ENCODE data around the gene NOM1.

The NOM1 gene

DNA sequence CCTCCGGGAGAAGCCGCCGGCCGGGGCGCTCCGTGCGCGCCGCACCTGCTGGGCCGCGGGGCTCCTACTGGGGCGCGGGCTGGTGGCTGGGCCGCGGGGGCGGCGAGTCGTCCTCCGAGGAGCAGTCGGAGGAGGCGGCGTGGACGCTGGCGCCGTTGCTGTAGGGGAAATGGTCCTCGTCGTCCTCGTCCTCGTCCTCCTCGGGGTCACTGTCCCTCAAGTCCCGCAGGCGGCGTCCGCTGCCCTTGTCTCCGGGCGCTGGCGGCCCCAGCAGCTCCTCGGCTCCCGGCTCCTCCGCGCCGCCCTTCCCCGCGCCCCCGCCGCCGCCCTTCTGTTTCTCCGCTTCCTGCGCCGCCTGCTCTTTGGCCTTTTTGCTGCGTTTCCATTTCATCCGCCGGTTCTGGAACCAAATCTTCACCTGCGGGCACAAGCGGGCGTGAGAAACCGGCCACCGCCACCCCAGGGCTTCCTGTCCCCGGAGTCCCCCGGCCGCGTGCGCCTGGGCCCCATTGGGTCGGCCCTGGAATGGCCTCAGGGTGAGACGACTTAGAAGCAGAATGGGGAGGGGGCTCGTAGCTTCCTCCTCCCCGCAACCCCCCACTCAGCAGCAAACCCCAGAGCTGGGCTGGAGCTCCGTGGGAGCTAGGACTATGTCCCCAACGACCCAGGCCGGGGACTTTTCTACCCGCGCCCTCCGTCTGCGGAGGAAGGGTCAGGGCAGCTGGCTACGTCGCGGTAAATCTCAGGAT is 56.1 kb downstream of the NOM1 start:
- DNase-seq (ENCODE audit: low read depth in 2 of 2), result no peak

DNA sequence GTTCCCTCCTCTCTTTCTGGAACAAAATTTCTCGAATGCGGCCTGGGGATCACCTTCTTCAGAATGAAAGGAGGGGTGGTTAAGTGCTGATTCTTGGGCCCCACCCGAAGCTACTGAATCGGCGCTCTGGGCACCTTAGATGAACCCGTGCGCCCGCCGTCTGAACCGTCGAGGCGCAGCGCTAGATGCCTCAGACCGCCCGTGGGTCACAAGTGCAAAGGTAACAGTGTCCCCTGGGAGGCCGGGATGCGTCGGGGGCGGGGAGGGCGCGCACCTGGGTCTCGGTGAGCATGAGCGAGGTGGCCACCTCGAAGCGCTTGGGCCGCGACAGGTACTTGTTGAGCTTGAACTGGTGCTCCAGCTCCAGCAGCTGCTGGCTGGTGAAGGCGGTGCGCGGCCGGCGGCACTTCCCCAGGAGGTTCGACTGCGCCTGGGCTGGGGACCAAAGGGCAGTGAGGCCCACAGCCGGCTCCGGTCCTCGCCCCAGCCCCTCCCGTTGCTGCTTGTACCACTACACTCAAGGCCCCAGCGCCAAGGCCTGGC is 56.8 kb downstream of the NOM1 start:
- no peak for DNase-seq (ENCODE audit: low read depth in 2 of 2)

DNA sequence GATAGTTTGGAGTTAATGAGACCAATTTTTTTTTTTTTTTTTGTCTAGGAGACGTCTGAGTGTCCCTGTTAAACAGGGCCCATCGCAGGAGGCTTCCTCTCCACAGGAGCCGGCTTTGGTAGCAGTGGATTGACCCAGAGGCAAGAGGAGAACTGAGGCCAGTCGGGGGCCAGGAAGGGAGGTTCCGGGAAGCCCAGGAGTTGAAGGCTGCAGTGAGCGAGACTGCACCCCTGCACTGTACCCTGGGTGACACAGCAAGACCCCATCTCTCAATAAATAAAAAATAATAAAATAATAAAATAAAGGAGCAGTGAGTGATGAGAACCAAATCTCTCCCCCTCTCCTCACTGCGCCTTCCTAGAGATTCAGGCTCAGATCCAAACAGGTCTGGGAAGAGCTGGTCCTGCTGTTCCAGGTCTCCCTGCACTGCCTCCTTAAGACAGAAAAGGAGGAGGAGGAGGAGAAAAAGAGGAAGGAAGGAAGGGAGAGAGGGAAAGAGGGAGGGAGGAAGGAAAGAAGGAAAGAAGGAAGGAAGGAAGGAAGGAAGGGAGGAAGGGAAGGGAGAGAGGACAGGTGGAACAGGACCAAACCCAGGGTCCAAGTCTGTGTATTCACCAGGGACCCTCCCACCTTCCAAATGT is 57.4 kb downstream of the NOM1 start:
- no peak for DNase-seq (ENCODE audit: low read depth in 2 of 2)

DNA sequence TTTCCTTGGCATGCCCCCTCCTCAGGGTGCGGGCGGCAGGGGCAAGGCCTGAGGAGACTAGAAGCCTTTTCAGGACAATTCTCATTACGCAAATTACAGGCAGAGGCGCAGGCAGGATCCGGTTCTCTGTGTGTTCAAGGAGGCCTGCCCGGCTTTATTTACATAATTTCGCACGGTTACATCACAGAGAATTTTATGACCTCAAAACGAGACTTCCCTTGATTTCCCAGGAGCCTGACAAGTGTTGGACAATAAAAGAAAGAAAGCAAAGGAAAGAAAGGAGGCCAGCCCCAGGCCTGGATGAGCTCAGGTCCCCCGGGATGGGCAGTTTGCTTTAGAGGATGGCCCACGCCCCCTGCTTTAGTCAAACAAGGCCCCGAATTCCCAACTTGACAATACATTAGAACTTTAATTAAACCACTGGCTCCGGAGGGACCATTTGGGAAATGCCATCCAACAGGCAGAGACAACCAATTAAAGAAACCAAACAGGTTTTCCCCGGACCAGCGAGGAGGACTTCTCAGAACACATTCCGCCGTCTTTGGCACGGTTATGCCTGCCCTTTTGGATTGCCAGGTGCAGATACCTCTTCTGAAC is 58.1 kb downstream of the NOM1 start:
- DNase-seq (ENCODE audit: low read depth in 2 of 2), result no peak

DNA sequence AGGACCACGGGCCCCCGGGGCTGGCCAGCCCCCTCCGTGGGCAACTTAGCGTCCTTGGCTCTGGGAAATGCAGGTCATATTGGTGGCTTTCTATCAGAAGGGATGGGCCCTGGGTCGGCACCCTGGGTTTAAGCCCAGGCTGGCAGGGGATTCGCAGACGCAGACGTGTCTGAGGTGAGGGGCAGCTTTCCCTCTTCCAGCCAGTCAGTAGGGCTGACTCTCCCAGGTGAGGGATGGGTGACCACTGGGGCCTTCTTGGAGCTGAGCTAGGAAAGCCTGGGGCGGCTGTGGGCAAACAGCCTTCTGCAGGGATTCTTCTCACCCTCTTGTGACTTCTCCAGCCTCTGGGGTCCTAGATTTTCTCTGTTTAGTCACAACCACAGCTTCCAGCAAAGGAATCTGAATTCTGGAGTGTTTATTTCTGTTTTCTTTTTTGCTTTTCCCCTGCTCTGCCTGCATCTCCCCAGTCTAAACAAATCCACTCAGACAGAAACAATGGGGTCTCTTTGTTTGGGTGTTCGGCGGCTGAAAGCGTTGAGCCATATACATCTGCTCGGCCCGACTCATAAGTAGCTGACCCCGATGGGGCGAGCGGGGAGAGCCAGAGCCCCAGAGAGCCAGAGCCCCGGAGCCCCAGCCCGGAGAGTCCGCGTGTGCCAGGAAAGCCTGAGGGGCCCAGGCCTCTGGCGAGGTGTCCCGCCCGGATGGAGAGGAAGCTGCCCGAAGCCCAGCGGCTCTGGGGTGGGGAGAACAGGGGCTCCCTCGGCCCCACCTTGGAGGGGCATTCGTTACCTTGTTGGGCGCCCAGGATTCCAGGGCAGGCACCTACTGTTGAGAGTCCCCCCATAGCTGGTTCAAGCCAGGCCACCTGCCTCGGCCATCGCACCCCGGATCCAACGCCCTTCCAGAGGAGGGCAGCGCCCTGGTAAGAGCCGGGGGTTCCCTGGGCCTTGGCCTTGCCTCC is 59.0 kb downstream of the NOM1 start:
- DNase-seq (ENCODE audit: low read depth in 2 of 2), result no peak

DNA sequence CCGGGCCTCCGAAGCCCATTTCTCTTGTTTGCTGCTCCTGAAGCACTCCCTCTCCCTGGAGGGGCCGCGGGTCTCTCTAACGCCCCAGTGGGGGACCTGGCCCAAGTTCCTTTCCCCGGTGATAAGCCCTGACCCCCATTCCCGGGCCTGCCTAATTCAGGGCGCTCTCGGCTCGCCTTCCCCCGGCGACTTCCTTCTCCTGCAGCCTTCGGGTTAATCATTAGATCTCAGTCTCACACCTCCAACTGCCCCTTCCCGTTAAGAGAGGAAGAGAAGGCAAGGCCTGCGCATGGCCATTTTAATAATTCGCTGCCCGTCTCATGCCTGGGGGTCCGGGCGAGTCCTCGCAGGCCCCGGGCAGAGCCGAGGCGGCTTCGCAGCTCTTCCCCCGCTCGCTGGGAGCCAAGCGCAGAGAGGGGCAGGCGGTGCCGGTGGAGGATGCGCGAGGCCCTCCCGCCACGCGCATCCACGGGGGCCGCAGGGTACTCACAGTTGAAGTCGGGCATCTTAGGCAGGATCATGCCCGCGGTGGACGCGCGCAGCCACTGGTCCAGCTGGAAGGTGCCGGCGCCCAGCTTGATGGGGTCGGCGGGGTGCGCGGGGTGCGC is 59.8 kb downstream of the NOM1 start:
- no peak for DNase-seq (ENCODE audit: low read depth in 2 of 2)

DNA sequence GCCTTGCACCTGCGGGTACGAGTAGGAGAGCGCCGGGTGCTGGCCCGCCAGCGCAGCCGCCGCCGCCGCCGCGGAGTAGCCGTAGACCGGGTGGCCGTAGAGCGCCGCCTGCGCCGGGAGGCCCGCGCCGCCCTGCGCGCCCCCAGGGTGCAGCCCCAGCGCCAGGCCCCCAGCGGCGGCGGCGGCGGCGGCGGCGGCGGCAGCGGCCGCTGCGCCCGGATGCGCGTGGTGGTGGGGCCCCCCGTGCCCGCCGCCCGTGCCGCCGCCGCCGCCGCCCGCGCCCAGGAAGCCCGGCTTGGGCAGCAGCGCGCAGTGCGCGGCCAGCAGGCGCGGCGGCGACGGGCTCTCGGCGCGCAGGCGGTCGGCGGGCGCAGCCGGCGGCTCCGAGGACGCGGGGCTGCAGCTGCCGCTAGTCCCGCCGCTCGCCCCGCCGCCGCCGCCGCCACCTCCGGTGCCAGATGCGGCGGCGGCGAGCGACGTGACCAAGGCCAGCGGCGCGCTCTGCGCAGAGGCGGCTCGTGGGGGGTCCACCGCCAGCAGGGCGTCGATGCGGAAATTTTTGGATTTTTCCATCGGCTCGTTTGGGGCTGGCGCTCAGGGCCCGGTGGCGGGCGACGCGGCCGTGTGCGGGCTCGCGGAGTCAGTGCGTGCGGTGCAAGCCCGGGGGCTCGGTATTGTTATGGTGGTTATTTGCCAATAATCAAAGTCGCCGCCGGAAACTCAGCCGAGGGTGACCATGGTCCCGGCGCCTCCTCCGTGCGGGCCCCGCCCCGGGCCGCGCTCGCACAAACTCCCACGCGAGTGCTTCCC is 60.5 kb downstream of the NOM1 start:
- no peak for DNase-seq (ENCODE audit: low read depth in 2 of 2)

DNA sequence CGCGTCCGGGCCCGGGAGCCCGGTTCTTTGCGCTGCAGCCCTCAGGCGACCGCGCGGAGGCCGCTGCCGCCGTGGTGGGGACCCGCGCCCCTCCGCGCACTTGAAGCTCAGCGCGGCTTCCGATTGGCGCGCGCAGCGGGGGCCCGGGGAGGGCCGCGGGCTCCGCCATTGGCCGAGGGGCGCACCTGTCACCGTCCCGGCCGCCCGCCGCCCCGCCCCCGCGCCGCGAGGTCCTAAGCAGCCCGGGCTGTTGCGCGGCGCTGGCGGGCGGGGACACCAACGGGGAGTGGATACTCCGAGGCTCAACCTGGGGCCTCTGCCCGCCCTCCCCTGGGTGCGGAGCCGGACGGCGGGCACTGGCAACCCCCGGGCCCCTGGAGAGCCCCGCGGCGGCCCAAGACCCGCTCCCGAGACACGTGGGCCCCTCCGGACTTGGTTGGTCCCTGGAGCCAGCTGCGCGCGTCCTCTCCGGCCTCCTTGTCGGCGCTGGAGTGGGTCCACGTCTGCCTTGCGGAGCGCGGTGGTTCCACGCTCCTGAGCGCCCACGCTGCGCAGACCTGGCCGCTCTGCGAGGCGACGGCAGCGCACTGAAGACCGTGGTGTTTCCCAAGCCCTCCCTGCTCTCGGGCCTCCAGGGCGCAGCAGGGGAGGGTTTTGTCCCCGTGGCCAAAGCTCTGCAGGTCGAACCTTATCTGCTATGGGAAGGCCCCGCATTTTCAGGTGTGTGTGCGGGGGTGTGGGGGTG is 61.2 kb downstream of the NOM1 start, which contains the start of gene MNX1:
TSS of gene MNX1 (minus strand) at position 76 of the 745 bp plus-strand sequence. CDS start 313 bp downstream, outside the sequence.
- peak in 1 of 2 experiments; percentile 38 for DNase-seq (ENCODE audit: low read depth in 2 of 2)

DNA sequence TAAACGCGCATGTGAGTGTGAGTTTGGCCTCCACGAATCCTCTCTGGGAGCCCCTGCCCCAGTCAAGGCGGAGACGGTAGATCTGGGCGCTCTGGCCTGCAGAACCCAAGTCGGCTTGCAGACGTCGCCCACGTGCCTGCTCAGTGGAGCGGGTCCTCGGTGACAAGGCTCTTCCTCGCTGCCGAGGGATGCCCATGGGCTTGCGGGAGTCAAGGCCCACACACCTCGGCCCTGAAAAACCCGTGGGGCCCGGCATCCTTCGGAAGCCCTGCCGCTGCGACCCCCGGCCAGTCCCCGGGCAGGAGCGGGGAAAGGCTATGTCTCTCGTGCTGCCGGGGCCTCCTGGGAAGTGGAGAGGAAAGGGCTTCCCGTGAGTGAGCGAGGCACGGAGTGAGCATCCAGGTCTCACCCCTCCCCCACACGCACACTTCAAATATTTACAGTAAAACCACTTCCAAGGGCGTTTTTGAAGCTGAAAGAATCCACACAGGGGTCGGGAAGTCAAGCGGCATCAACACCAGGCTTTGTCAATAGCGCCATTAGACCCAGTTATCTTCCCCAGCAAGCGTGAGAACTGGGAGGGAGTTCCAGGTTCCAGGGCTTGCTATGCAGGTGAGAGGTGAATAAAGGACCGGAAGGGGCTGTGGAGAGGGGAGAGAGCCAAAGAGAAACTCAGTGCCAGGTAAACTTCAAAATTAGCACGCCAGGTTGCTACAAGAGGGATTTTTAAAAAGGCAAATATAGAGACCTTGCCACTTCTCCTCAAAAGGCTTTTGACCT is 62.0 kb downstream of the NOM1 start:
- no peak for DNase-seq (ENCODE audit: low read depth in 2 of 2)

DNA sequence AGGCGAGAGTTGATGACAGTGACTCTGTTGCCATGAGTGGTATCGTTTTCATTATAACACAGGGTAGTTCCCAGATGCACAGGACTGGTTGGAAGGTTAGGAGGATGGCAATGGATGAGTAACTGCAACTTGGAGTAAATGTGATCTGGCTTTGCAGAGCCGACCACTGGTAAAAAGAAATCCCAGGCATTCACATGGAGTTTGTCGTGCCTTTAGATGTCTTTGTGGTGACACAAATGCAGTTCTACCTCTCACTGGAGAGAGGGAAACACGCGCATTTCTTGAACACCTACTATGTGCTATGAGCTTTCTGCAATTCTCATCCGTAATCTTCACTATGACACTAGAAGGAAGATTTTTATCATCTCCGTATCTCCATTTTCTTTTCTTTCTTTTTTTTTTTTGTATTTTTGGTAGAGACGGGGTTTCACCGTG is 62.6 kb downstream of the NOM1 start:
- DNase-seq (ENCODE audit: low read depth in 2 of 2), result no peak

DNA sequence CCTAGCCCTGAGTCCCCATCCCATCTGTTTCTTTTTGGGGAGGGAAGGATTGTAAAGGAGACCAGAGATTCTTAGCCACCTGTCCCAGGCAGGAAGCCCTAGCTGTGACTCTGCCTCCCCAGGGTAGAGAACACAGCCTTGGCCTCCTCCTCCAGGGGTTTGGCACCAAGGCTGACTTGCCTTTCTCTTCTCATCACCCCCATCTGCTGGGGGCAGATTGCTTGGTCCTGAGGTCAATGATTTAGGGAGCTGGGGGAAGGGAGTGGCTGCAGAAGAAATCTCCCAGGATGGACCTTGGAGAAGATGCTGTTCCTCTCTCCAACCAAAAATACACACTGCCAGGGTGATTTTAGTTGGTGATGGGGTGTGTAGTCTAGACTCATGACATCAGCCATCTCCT is 63.6 kb downstream of the NOM1 start:
- DNase-seq (ENCODE audit: low read depth in 2 of 2), result no peak

DNA sequence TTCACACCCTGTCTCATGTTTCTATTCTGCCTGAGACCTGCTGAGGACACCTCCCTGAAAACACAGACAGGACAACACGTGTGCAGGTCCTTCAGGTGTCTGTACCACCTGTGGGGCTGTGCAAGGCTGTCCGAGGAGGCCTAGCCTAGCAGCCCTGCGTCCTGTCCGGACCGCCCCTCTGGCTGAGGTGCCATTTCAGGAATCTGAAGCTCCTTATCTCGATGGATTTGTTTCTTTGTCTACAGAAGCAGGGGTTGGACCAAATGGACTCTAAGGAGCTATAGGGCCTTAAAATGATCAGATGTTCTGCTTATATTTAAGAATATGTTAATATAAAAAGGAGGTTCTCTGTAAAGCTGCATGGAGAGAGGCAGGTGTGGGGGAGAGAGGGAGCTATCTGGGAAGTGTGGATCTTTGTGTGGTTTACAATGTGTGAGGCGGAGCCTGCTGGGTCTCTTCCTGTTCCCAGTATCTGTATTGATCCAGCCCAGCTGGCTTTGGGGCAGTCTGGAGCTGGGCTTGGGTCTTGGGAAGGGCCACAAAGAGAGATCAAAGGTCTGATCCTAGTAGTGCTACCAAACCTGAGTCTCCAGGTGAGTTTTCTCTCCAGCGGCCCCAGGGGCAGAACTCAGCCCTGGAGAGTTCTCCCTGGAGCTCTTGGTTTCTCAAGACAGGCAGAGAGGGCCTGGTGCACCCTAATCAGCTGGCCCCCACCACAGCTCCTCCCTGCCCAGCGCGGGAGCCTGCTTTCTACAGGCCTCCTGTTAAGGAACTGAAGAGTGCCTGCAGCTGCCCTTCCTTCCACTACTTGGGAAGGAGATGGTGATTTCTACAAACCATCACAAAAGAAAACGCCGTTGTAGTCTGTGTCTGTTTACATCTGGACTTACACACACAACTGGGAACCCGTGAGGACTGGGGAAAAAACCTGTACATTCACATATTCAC is 64.4 kb downstream of the NOM1 start:
- no peak for DNase-seq (ENCODE audit: low read depth in 2 of 2)

DNA sequence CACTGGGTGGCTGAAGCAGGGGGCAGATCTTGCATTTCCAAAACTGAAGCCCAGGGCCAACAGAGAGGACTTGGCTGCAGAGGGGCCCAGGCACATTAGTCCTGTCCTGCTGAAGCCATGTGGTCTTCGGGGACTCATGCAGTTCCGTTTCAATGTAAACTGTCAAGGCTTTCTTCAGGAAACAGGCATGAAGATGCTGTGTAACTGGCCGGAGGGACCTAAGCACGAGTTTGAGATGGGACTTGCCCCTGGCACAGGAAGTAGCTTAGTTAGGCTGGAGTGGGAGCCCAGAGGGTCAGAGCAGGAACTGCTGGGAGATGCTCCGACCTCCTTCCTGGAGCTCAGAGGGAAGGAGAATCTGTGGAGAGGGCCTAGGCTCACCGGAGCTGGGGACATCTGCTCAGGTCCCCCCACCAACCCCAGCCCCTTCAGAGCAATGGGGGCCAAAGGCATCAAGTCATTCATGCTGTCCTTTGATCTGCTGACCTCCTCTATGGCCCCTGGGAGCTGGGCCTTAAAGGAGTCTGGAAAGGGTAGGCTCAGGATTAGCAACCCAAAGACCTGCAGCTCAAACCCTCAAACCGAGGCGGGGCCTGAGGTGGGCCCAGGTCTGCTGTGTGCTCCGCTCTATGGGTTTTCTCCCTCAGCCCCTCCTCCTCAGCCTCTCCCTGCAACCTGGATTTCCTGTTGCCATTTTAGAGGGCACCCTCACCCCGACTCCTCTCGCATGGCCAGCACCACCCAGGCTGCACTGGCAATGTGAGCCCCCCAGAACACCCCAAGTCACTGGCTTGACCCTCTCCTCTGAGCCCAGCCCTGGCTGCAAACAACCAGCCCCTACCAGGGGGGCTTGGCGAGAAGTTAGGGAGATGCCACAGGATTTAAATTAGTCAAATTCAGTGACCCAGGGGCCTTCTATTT is 65.4 kb downstream of the NOM1 start:
- DNase-seq (ENCODE audit: low read depth in 2 of 2), result no peak

DNA sequence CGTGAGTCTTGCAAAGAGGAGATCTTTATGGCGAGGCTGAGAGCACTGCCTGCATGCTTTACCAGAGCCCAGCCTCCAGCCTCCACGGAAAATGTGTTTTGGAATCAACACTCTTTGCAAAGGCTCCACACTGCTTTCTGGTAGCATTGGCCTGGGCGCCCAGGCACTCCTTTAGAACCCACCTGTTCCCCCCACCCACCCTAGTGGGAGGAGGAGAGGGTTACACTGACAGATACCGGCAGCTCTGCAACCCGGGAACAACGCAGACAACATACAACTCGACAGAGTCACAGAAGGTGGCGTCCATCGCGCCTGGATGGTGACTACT is 66.5 kb downstream of the NOM1 start:
- no peak for DNase-seq (ENCODE audit: low read depth in 2 of 2)

DNA sequence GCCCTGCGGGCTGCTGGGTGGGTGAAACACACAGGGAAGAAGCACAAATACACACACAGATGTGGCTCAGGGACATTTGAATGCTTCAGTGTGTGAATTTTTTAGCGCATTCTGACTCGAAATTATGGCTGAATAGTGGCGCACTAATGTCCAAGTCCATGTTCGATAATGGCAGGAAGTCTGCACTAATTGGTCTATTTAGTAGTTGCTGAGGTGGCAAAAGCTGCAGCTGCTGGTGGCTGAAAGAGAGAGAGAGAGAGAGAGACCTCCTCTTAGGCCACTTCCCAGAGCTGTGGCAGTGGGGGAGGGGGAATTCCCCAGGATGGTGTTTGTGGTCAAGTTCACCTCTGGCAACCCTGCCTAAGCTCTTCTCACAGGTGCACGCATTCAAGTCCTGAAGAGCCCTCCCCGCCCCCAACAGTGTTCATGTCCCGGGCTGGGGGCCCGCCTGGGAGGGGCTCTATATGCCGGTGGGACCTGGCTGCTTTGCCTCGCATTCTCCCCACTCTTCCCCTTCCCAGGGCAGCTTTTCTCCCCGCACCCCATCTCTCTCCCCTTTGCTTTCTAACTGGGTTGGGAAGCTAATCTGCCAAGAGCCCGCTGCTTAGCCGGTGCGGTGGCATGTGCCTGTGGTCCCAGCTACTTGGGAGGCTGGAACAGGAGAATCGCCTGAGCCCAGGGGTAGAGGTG is 67.0 kb downstream of the NOM1 start:
- DNase-seq (ENCODE audit: low read depth in 2 of 2), result peak in 1 of 2 experiments; percentile 54

DNA sequence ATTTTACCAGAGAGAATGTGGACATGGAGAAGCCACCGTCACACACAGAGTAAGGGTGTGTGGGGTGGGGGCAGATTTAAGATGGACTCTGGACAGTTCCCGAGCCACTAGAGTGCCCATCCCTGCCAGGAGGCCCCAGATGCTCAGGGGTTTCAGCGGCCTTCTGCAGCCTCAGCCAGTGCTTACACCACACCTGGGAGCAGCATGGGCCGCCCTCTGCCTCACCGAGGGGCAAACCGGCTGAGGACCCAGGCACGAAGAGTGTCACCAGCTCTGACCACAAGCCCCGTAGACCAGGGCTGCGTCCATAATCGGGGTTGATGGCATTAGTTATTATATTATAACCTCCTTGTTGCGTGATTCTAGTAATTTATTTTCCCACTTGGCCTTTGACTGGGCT is 67.6 kb downstream of the NOM1 start:
- no peak for DNase-seq (ENCODE audit: low read depth in 2 of 2)
